Adrenal gland (tissue), 12 donors: Measurements from ENCODE around the gene NCAPG. TPM values are rescaled to one million over a fixed set of nuclear protein-coding genes. Genes with fewer than 3 reads are reported as not detected.
"Not testable (repeated sequence)": the region's sequence is repeated elsewhere in the genome, so short reads cannot be mapped to it uniquely, and the experiment has no call there.

Experiments
- DNase-seq, 7 donors: peaks; one replicate each; pipeline ENCODE4 v3.0.0-alpha.2; 2019 to 2020
- H3K27ac ChIP-seq, 5 donors: fragments of 200-600 bp; sonication (generic) in 4 of 5; 1 replicate in 3 of 5; 2 replicates in 2 of 5; pipeline versions ENCODE4 v1.5.1 to v1.8.0; 2016 to 2020; ENCODE audit warnings: mild to moderate bottlenecking in 1 of 5
- H3K27me3 ChIP-seq: fragments of 200-600 bp; 2 replicates; pipeline ENCODE4 v1.8.0; 2021
- H3K36me3 ChIP-seq, 2 donors: fragments of 200-600 bp; replicated peaks in 1 of 2; 1 replicate in 1 of 2; 2 replicates in 1 of 2; pipeline versions ENCODE4 v1.5.1 to v1.8.0; 2018 to 2022
- H3K4me1 ChIP-seq, 2 donors: fragments of 200-600 bp; replicated peaks in 1 of 2; 1 replicate in 1 of 2; 2 replicates in 1 of 2; pipeline versions ENCODE4 v1.5.1 to v1.8.0; 2018 to 2021
- H3K4me3 ChIP-seq, 4 donors: fragments of 200-600 bp; sonication (generic) in 3 of 4; one replicate each; pipeline ENCODE4 v1.5.1; 2016 to 2018
- H3K9me3 ChIP-seq, 3 donors: fragments of 200-600 bp; sonication (generic) in 1 of 3; replicated peaks in 1 of 3; 1 replicate in 2 of 3; 2 replicates in 1 of 3; pipeline versions ENCODE4 v1.5.1 to v1.8.0; 2016 to 2021
- POLR2A ChIP-seq, 2 donors: fragments of 450-650 bp; IDR thresholded peaks; one replicate each; pipeline ENCODE4 v1.6.1; 2017; ENCODE audit warnings: antibody characterized with exemption in 2 of 2, mild to moderate bottlenecking in 2 of 2, moderate library complexity in 1 of 2
- WGBS, 4 donors: extraction: QIAGEN DNeasy Blood & Tissue Kit in 2 of 4; methylation state at CpG; one replicate each; pipeline versions ENCODE4 v1.1.5 to v1.1.7; 2013 to 2017; 5-methylcytosine and 5-hydroxymethylcytosine counted together
- intact Hi-C, 2 donors: fragments of 100-400 bp; cut with DNase I; formaldehyde crosslinking; loops; one replicate each; pipeline versions ENCODE4 v1.14.1 to v1.15.0; 2022 to 2023
- polyA plus RNA-seq, 3 donors: library from polyadenylated mRNA; stranded (reverse); fragments of 200-250 nt in 2 of 3; fragments of 350-450 nt in 1 of 3; fragmentation: Illumina TruSeq in 1 of 3; extraction: RNeasy Lipid Tissue Mini Kit (QIAGEN cat#74804) in 1 of 3; gene quantifications; one replicate each; pipeline ENCODE4 v1.2.3, GENCODE V29; 2013 to 2014
- total RNA-seq, 9 donors: library from RNA; depleted of rRNA in 4 of 9; stranded (reverse); fragments of >200 nt in 4 of 9; fragments of 120-200 nt in 1 of 9; fragmentation: NEBNext Ultra II Directional in 1 of 9; extraction: Animal tissue kit (Norgen Biotek cat#: 25700) in 1 of 9; gene quantifications; one replicate each; pipeline versions ENCODE4 v1.1.0 to v1.2.4, GENCODE V29; 2013 to 2023
- TF ChIP-seq, protein P1 (sequence below), 6 experiments: fragments of 450-650 bp in 4 of 6; fragments of 200-600 bp in 2 of 6; sonication (generic) in 1 of 6; IDR thresholded peaks; 1 replicate in 5 of 6; 2 replicates in 1 of 6; pipeline versions ENCODE4 v1.5.1 to v1.8.0; 2016 to 2021; ENCODE audit warnings: antibody characterized with exemption in 6 of 6, mild to moderate bottlenecking in 2 of 6, moderate library complexity in 1 of 6
- donor health status: healthy with polysubstance abuse.
- donor health status: Bipolar disorder and iron deficiency.
- donor health status: DM: yes; HTN: yes; CAD: no.
- donor health status: DM: no; HTN: no; CAD: no.
- donor health status: DM: no; HTN: no; CAD: no.
- donor health status: DM: yes; HTN: yes; CAD: no.

NCAPG gene
- total and polyA plus RNA-seq, 12 donors: 0.17 to 16.1 (median 0.74) TPM

- no peak overlapping the region for H3K27ac ChIP-seq
- no peak for DNase-seq
- H3K9me3 ChIP-seq: no peaks in the 10 kb centered on the region
- no peaks in the 10 kb centered on the region for H3K36me3 ChIP-seq
- WGBS, 4 donors: 95 to 98% (median 98%) methylated on average over 2 of the region's 2 CpGs
- no peaks in the 10 kb centered on the region for H3K27me3 ChIP-seq
- no peak overlapping the region for H3K4me3 ChIP-seq
- intact Hi-C loops: no loop called here
- TF ChIP-seq POLR2A (IDR thresholded peaks at IDR 0.05): no peak
- TF ChIP-seq, protein P1, sequence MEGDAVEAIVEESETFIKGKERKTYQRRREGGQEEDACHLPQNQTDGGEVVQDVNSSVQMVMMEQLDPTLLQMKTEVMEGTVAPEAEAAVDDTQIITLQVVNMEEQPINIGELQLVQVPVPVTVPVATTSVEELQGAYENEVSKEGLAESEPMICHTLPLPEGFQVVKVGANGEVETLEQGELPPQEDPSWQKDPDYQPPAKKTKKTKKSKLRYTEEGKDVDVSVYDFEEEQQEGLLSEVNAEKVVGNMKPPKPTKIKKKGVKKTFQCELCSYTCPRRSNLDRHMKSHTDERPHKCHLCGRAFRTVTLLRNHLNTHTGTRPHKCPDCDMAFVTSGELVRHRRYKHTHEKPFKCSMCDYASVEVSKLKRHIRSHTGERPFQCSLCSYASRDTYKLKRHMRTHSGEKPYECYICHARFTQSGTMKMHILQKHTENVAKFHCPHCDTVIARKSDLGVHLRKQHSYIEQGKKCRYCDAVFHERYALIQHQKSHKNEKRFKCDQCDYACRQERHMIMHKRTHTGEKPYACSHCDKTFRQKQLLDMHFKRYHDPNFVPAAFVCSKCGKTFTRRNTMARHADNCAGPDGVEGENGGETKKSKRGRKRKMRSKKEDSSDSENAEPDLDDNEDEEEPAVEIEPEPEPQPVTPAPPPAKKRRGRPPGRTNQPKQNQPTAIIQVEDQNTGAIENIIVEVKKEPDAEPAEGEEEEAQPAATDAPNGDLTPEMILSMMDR (IDR thresholded peaks at IDR 0.05): no peak
- H3K4me1 ChIP-seq: no peaks in the 10 kb centered on the region
Measured at GRCh38 chr4:17846266-17846665, 35.5 kb downstream of the NCAPG start.

DNA sequence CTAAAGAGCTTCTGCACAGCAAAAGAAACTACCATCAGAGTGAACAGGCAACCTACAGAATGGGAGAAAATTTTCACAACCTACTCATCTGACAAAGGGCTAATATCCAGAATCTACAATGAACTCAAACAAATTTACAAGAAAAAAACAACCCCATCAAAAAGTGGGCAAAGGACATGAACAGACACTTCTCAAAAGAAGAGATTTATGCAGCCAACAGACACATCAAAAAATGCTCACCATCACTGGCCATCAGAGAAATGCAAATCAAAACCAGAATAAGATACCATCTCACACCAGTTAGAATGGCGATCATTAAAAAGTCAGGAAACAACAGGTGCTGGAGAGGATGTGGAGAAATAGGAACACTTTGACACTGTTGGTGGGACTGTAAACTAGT lies 39.5 kb downstream of the NCAPG start:
- intact Hi-C loops, H3K36me3 ChIP-seq, H3K4me1 ChIP-seq, H3K27ac ChIP-seq, H3K4me3 ChIP-seq, H3K9me3 ChIP-seq, DNase-seq, H3K27me3 ChIP-seq: not testable (repeated sequence)
- WGBS, 4 donors: 83 to 100% (median 94%) methylated on average over 1 of the region's 1 CpG

- H3K36me3 ChIP-seq: no peaks in the 10 kb centered on the region
- no peak for TF ChIP-seq POLR2A (IDR thresholded peaks at IDR 0.05)
- TF ChIP-seq, protein P1 (IDR thresholded peaks at IDR 0.05): no peak
- intact Hi-C loops: no loop called here
Measured at GRCh38 chr4:17851959-17852358, 41.2 kb downstream of the NCAPG start.

DNA sequence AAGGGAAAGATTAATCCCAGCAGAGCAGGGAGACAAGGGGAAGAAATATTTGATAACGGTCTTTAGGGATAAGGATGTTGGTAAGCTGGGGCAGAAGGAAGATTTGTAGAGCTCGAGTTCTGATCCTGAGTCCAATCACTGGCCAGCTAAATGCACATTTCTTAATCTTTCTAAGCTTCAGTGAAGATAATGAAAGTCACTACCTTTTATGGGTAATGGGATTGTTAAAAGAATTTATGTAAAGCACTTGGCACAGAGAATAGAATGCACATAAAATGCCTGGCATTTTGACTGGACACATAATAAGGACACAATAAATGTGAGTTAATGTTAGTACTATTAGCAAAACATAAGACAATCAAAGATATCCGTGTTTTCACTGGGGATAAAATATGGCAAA lies 43.3 kb downstream of the NCAPG start:
- TF ChIP-seq POLR2A (IDR thresholded peaks at IDR 0.05): no peak
- TF ChIP-seq, protein P1 (IDR thresholded peaks at IDR 0.05): no peak
- WGBS, 4 donors: 90 to 94% (median 93%) methylated on average over 3 of the region's 3 CpGs
- no peaks in the 10 kb centered on the region for H3K27me3 ChIP-seq
- DNase-seq: no peak
- no peaks in the 10 kb centered on the region for H3K36me3 ChIP-seq
- H3K27ac ChIP-seq: no peak overlapping the region
- no peaks in the 10 kb centered on the region for H3K9me3 ChIP-seq
- H3K4me3 ChIP-seq: no peak overlapping the region
- intact Hi-C loops: no loop called here
- H3K4me1 ChIP-seq: no peaks in the 10 kb centered on the region

More at GRCh38 chr4:17851959-17852358, 41.2 kb downstream of the NCAPG start:
- no peaks in the 10 kb centered on the region for H3K4me1 ChIP-seq
- no peaks in the 10 kb centered on the region for H3K9me3 ChIP-seq
- no peaks in the 10 kb centered on the region for H3K27me3 ChIP-seq
- no peak for DNase-seq
- H3K27ac ChIP-seq: no peak overlapping the region
- H3K4me3 ChIP-seq: no peak overlapping the region

- Histone ChIP-seq H3K4me3 (no peak overlapping the region), H3K36me3 (no peaks in the 10 kb centered on the region), H3K27ac (no peak overlapping the region), H3K27me3 (no peaks in the 10 kb centered on the region), H3K4me1 (no peaks in the 10 kb centered on the region), H3K9me3 (no peaks in the 10 kb centered on the region)
- DNase-seq: no peak
- TF ChIP-seq, protein P1 (IDR thresholded peaks at IDR 0.05): no peak
- no peak for TF ChIP-seq POLR2A (IDR thresholded peaks at IDR 0.05)
- WGBS, 4 donors: 95 to 98% (median 96%) methylated on average over 5 of the region's 5 CpGs
- intact Hi-C loops: loop anchor here in 1 of 2 donors (10.0 kb wide), 1 partner anchor 125 kb away; no protein-coding TSS in a partner anchor
Measured at GRCh38 chr4:17859793-17860406, 49.1 kb downstream of the NCAPG start.

DNA sequence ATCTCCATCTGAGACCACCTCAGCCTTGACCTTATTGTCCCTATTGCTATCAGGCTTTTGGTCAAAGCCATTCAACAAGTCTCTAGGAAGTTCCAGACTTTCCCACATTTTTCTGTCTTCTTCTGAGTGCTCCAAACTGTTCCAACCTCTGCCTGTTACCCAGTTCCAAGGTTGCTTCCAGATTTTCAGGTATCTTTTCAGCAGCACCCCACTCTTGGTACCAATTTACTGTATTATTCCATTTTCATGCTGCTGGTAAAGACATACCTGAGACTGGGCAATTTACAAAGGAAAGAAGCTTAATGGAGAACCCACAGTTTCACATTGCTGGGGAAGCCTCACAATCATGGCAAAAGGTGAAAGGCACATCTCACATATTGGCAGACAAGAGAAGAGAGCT lies 51.1 kb downstream of the NCAPG start:
- intact Hi-C loops: loop anchor here in 1 of 2 donors (10.0 kb wide), 1 partner anchor 123 kb away; no protein-coding TSS in a partner anchor
- not testable (repeated sequence) for H3K27me3 ChIP-seq, DNase-seq, H3K4me3 ChIP-seq, H3K27ac ChIP-seq, H3K4me1 ChIP-seq, H3K36me3 ChIP-seq, H3K9me3 ChIP-seq
